ACC112 (cell line): Measurements from ENCODE around the gene TREX2.

Experiments used
- H2AFZ ChIP-seq: fragments of 200-600 bp; sonication (generic); one replicate; pipeline ENCODE4 v1.6.0; 2017; ENCODE audit warnings: antibody characterized with exemption, low read length; ENCODE audit not compliant: unreplicated experiment
- H3K27ac ChIP-seq: fragments of 200-600 bp; sonication (generic); 2 replicates; pipeline ENCODE4 v1.5.1; 2014; ENCODE audit warnings: low read depth, mild to moderate bottlenecking, antibody characterized with exemption, low read length, moderate library complexity
- H3K27me3 ChIP-seq: fragments of 200-600 bp; sonication (generic); 2 replicates; pipeline ENCODE4 v1.6.1; 2014; ENCODE audit warnings: mild to moderate bottlenecking, antibody characterized with exemption, low read length, moderate library complexity, mixed read lengths; ENCODE audit not compliant: insufficient read depth
- H3K36me3 ChIP-seq: fragments of 200-600 bp; sonication (generic); 2 replicates; pipeline ENCODE4 v1.6.1; 2016; ENCODE audit warnings: mild to moderate bottlenecking, antibody characterized with exemption, low read length, moderate library complexity, mixed read lengths; ENCODE audit not compliant: insufficient read depth
- H3K4me1 ChIP-seq: fragments of 200-600 bp; sonication (generic); one replicate; pipeline ENCODE4 v1.6.1; 2016; ENCODE audit warnings: low read length, mixed read lengths; ENCODE audit not compliant: insufficient read depth, unreplicated experiment, control insufficient read depth
- H3K4me3 ChIP-seq: fragments of 200-600 bp; sonication (generic); 2 replicates; pipeline ENCODE4 v1.5.1; 2014; ENCODE audit warnings: mild to moderate bottlenecking, low read depth, low read length
- H3K79me2 ChIP-seq: fragments of 200-600 bp; sonication (generic); one replicate; pipeline ENCODE4 v1.6.0; 2016; ENCODE audit warnings: low read length; ENCODE audit not compliant: control insufficient read depth, unreplicated experiment, insufficient read depth

The TREX2 gene

GRCh38 chrX:153414856-153415510, 30.9 kb downstream of the TREX2 start:
- no peaks in the 10 kb centered on the region for H3K27me3 ChIP-seq
- no peak overlapping the region for H3K4me3 ChIP-seq
- no peaks in the 10 kb centered on the region for H3K79me2 ChIP-seq
- H3K4me1 ChIP-seq: no peaks in the 10 kb centered on the region
- H3K36me3 ChIP-seq: no peaks in the 10 kb centered on the region
- H3K27ac ChIP-seq: no peak overlapping the region
- no peak overlapping the region for H2AFZ ChIP-seq

GRCh38 chrX:153413731-153414130, 32.1 kb downstream of the TREX2 start:
- Histone ChIP-seq H2AFZ (no peak overlapping the region), H3K27ac (no peak overlapping the region), H3K27me3 (no peaks in the 10 kb centered on the region)

GRCh38 chrX:153412746-153413720, 32.8 kb downstream of the TREX2 start:
- Histone ChIP-seq H3K36me3 (no peaks in the 10 kb centered on the region), H3K27me3 (no peaks in the 10 kb centered on the region), H2AFZ (no peak overlapping the region), H3K4me3 (no peak overlapping the region), H3K4me1 (no peaks in the 10 kb centered on the region), H3K79me2 (no peaks in the 10 kb centered on the region), H3K27ac (no peak overlapping the region)

More at GRCh38 chrX:153413731-153414130, 32.1 kb downstream of the TREX2 start:
- H3K36me3 ChIP-seq: no peaks in the 10 kb centered on the region
- no peak overlapping the region for H3K4me3 ChIP-seq
- H3K79me2 ChIP-seq: no peaks in the 10 kb centered on the region
- no peaks in the 10 kb centered on the region for H3K4me1 ChIP-seq

- Histone ChIP-seq H2AFZ (no peak overlapping the region), H3K27ac (no peak overlapping the region), H3K4me3 (peak overlapping the region; percentile 78), H3K79me2 (no peaks in the 10 kb centered on the region), H3K36me3 (no peaks in the 10 kb centered on the region), H3K27me3 (no peaks in the 10 kb centered on the region), H3K4me1 (no peaks in the 10 kb centered on the region)
Measured at GRCh38 chrX:153411988-153412574, 33.8 kb downstream of the TREX2 start.

GRCh38 chrX:153411255-153411987, 34.4 kb downstream of the TREX2 start, which contains the start of gene ZFP92:
ZFP92 (plus strand) TSS chrX:153411472; CDS start chrX:153418323, 6,851 bp downstream.
- no peaks in the 10 kb centered on the region for H3K79me2 ChIP-seq
- H3K27ac ChIP-seq: no peak within 1 kb of the TSS
- no peaks in the 10 kb centered on the region for H3K4me1 ChIP-seq
- peak within 1 kb of the TSS; percentile 78 for H3K4me3 ChIP-seq
- no peak within 1 kb of the TSS for H2AFZ ChIP-seq
- H3K27me3 ChIP-seq: no peaks in the 10 kb centered on the region
- H3K36me3 ChIP-seq: no peaks in the 10 kb centered on the region

GRCh38 chrX:153410888-153411254, 35.0 kb downstream of the TREX2 start:
- H2AFZ ChIP-seq: no peak overlapping the region

GRCh38 chrX:153410373-153410772, 35.5 kb downstream of the TREX2 start:
- Histone ChIP-seq H2AFZ (no peak overlapping the region), H3K27ac (no peak overlapping the region)

More at GRCh38 chrX:153410888-153411254, 35.0 kb downstream of the TREX2 start:
- H3K79me2 ChIP-seq: no peaks in the 10 kb centered on the region
- no peaks in the 10 kb centered on the region for H3K4me1 ChIP-seq
- H3K4me3 ChIP-seq: peak overlapping the region; percentile 78
- H3K27me3 ChIP-seq: no peaks in the 10 kb centered on the region
- H3K36me3 ChIP-seq: no peaks in the 10 kb centered on the region
- H3K27ac ChIP-seq: no peak overlapping the region

GRCh38 chrX:153409414-153410101, 36.3 kb downstream of the TREX2 start:
- Histone ChIP-seq H3K4me3 (no peak overlapping the region), H3K27ac (no peak overlapping the region)

More at GRCh38 chrX:153410373-153410772, 35.5 kb downstream of the TREX2 start:
- no peaks in the 10 kb centered on the region for H3K27me3 ChIP-seq
- no peaks in the 10 kb centered on the region for H3K36me3 ChIP-seq
- no peak overlapping the region for H3K4me3 ChIP-seq
- H3K79me2 ChIP-seq: no peaks in the 10 kb centered on the region
- H3K4me1 ChIP-seq: no peaks in the 10 kb centered on the region

GRCh38 chrX:153408871-153409351, 36.9 kb downstream of the TREX2 start:
- Histone ChIP-seq H3K27ac (no peak overlapping the region), H3K27me3 (0 out of 2 replicates have a peak, but pooled peaks cover 3% of the 10 kb centered on the region), H2AFZ (no peak overlapping the region), H3K36me3 (no peaks in the 10 kb centered on the region), H3K4me3 (no peak overlapping the region), H3K79me2 (no peaks in the 10 kb centered on the region), H3K4me1 (no peaks in the 10 kb centered on the region)

More at GRCh38 chrX:153409414-153410101, 36.3 kb downstream of the TREX2 start:
- Histone ChIP-seq H3K36me3 (no peaks in the 10 kb centered on the region), H3K27me3 (0 out of 2 replicates have a peak, but pooled peaks cover 3% of the 10 kb centered on the region), H3K4me1 (no peaks in the 10 kb centered on the region), H3K79me2 (no peaks in the 10 kb centered on the region), H2AFZ (no peak overlapping the region)
